SK-N-MC (cell line): Measurements from ENCODE around the gene CSRNP2.

Source experiments
- EZH2 ChIP-seq: fragments of 200-600 bp; sonication (generic); IDR thresholded peaks from one replicate; pipeline ENCODE4 v1.6.1; 2017; ENCODE audit warnings: antibody characterized with exemption
- POLR2AphosphoS5 ChIP-seq: IDR thresholded peaks from 2 replicates; pipeline ENCODE4 v1.6.1; 2012; ENCODE audit warnings: mild to moderate bottlenecking, low read depth, low read length, borderline replicate concordance

DNA sequence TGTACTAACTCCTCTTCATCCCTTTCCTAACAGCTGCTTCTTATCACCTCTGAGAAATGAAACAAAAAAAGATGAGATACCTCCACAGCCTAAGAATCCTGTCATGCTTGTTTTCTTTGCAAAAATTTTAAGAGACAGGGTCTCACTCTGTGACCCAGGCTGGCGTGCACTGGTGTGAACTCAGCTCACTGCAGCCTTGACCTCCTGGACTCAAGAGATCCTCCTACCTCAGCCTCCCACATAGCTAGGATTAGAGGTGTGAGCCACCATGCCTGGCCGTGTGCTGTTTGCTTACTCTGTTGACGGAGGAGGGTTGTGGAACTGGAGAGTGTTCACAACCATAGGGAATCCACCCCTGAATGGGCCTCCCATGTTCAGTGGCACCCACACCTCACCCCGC is 16.2 kb downstream of the CSRNP2 start:
- no peak for TF ChIP-seq POLR2AphosphoS5
- no peak for TF ChIP-seq EZH2
